Activated CD8-positive, alpha-beta memory T cell treated with anti-CD3 and anti-CD28 coated beads, Interleukin-2, amount 50 U/mL, for 24 hours (primary cell): Measurements from ENCODE around the gene TXNIP.
"Not testable (repeated sequence)": the region's sequence is repeated elsewhere in the genome, so short reads cannot be mapped to it uniquely, and the experiment has no call there.

ENCODE experiments used
- DNase-seq: peaks from one replicate; pipeline ENCODE4 v3.0.0-alpha.2; 2020; ENCODE audit errors: extremely low read depth

TXNIP gene, protein sequence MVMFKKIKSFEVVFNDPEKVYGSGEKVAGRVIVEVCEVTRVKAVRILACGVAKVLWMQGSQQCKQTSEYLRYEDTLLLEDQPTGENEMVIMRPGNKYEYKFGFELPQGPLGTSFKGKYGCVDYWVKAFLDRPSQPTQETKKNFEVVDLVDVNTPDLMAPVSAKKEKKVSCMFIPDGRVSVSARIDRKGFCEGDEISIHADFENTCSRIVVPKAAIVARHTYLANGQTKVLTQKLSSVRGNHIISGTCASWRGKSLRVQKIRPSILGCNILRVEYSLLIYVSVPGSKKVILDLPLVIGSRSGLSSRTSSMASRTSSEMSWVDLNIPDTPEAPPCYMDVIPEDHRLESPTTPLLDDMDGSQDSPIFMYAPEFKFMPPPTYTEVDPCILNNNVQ

DNA sequence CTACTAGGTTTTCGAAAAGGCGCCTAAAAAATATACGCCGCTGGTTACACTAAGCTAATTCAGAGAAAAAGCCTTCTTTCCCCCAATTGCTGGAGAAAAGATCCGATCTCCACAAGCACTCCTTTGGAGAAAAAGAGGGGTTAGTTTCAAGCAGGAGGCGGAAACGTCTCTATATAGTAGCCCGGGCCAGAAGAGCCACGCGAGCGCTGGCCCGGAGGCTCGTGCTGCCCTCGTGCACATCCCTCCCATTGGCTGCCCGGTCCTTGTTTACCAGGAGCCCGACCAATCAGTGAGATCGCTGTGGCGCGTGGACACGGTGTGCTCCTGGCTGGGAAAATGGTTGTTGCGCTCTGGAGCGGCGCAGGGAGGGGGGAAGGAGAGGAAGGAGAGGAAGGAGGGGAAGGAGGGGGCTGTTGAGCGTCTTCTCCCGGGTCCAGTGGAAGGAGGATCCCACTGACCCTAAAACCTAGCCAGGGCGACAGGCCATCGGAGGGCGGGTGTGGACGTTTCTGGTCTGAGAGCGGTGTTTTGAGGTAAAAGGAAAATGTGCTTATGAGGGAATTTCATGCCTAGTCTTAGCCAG, at the start of gene TXNIP:
TSS of gene TXNIP (minus strand) at position 147 of the 583 bp plus-strand sequence. CDS start 313 bp downstream, outside the sequence.
- DNase-seq: peak; percentile 91

DNA sequence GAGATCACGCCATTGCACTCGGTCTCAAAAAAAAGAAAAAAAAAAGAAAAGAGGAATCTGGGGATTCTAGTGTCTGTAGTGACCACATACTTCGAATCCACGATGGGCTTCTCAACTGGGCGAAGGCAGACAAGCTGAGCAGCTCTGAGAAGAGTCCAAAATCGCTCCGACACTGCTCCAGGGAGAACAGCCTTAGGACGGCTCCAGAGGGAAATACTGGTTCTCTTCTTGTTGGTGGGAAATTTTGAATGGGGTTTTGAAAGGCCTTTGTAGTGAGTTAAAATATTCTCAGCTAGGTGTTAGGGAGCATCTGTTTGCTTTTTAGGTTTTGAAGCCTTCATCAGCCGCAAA, 43.4 kb upstream of the TXNIP start:
- DNase-seq: no peak

DNA sequence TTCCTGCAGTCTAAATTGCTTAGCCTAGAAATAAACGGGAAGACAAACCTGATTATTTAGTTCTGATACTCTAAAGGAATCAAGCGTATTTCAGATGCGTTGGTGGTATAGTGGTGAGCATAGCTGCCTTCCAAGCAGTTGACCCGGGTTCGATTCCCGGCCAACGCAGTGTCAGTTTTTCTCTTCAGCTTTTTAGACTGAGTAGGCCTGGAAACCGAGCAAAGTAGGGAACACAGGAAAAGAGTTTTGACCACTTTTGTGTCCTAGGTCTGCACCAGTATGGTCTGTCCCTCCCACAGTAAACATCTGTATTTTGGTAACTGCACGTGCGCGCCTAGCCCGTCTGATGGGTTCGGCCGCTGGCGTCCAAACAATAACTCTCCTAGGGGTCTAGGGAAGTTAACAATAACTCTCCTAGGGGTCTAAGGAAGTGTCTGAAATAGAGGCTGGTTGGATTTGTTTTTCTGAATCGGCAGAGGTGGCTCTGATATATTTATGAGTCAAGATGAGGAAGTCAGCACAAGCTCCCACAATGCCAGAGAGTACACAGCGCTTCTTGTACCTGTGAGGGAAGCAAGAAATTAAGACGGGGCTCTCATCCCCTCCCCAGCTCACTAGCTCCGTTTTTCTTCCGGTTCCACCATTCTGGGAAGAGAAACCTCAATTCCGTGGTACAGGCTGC, 40.7 kb upstream of the TXNIP start:
- peak; percentile 65 for DNase-seq

DNA sequence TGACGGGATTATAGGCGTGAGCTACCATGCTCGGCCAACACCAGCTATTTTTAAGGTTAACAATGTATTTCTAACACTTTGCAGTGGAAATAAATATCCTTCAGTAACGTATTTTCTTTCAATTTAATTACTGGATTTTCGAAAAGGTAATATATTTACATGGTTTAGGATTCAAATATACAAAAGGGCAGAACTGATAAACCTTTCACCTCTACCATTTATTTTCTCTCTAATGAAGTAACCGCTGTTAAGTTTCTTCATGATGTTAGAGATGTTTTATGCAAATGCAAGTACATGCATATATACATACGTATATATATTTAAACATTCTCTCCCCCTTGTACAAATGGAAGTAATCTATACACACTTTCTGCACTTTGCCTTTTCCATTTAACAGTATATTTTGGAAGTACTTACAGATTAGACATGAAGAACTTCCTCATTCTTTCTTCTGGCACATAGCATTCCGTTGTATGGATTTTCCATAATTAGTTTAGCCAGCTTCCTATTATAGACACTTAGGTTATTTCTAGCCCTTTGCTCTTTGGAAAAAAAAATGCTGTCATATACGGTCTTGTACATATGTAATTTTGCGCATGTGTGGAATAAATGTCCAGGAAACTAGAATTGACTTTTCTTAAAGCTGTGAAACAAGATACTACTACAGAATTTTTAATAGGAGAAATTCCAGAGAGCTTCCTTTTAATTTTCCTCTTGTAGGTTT, 40.0 kb upstream of the TXNIP start:
- no peak for DNase-seq

DNA sequence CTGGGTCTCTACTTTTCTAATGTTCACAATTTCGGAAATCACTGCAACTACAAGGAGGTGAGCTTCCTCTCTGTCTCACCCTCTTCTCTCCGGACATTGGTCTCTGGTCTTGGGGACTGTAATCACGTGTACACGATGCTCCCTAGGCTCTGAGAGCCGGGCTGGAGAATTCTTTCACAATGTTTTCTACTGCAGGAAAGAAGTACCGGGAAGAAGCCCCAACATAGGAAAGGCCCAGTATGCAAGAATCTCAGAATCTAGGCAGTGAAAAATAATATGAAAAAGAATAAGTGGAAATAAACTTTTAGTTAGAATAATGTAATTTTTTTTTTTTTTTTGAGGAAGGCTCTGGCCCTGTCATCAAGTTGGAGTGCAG, 38.7 kb upstream of the TXNIP start:
- DNase-seq: no peak

DNA sequence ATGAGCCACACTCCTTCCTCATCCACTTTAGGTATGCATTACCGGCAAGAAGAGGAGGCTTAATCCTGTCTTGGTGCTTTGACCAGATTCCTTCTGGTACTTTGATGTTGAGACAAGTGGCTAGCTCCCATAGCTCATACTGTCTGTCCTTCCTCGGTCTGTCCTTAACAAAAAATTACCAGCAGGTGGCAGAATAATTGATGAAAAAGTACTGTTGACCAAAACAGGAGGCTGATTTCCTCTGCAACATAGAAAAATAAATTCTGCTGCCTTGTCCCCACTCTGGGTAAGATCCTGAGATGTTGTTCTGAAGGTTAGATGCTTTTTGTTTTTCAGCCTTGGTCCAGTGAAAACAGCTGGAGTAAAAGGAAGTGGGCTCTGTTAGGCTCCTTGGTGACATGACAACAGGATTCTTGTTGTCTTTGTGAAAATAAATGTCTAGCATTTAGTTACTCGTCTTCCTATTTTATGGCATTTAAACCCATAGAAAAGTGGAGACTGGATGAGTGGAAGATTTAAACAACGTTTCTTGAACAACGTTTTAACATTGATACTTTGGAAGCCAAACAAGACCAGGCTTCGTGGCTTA, 36.3 kb upstream of the TXNIP start:
- DNase-seq: no peak

DNA sequence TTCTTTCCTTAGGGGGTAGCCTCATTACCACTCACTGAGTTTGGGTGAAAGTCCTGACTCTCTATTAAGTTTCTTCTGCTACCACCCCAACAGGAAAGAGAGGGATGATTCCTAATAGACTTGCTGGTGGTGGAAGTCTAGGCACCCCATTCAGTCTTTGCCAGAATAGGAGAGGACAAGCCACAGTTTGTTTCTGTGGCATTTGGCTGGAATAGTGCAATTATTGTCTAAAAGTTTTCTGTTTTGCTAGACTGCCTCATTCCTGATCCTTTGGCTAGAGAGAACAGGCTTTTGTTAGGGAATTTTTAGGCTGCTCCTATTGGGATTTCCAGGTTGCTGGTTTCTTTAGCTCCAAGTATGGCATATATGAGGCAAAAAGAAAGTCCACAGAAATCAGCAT, 35.1 kb upstream of the TXNIP start:
- DNase-seq: no peak

DNA sequence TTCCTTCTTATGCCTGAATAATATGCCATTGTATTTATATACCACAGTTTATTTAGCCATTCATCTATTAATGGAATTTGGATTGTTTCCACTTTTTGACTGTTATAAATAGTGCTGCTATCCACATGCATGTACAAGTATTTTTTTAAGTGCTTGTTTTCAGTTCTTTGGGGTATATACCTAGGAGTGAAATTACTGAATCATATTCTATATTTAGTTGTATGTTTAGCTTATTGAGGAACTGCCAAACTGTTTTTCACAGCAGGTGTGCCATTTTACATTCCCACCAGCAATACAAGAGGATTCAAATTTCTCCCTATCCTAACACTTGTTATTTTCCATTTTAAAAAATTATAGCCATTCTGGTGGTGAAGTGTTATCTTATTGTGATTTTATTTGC, 32.7 kb upstream of the TXNIP start:
- no peak for DNase-seq

DNA sequence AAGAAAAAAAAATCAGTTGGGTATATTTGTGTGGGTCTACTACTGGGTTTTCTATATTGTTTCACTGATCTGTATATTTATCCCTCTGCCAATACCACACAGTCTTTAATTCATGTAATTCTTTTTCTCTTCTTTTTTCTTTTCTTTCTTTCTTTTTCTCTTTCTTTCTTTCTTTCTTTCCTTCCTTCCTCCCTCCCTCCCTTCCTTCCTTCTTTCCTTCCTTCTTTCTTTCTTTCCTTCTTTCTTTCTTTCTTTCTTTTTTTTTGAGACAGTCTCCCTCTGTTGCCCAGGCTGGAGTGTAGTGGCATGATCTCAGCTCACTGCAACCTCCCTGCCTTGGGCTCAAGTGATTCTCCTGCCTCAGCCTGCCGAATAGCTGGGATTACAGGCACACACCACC, 30.3 kb upstream of the TXNIP start:
- not testable (repeated sequence) for DNase-seq

DNA sequence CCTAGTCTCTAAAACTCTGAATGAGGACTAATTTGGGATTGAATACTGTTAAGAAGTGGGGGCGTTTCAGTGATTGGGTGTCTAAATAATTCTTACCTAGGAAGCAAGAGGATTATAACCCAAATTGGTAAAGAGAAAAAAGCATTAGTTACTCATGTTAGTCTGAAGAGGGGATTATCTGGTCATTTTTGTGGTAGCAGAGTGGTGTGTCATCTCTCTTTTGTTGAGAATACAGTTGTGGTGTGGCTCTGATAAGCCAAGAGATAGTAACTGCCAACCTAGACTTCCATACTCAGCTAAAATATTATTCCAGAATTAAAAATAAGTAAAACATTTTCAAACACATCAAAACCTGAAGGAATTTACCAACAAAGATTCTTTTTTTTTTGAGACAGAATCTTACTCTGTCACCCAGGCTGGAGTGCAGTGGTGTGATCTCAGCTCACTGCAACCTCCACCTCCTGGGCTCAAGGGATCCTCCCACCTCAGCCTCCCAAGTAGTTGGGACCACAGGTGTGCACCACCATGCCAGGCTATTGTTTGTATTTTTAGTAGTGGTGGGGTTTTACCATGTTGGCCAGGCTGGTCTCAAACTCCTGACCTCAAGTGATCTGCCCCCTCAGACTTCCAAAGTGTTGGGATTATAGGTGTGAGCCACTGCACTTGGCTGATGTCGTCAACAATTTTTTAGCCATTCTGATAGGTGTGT, 29.6 kb upstream of the TXNIP start:
- DNase-seq: not testable (repeated sequence)

DNA sequence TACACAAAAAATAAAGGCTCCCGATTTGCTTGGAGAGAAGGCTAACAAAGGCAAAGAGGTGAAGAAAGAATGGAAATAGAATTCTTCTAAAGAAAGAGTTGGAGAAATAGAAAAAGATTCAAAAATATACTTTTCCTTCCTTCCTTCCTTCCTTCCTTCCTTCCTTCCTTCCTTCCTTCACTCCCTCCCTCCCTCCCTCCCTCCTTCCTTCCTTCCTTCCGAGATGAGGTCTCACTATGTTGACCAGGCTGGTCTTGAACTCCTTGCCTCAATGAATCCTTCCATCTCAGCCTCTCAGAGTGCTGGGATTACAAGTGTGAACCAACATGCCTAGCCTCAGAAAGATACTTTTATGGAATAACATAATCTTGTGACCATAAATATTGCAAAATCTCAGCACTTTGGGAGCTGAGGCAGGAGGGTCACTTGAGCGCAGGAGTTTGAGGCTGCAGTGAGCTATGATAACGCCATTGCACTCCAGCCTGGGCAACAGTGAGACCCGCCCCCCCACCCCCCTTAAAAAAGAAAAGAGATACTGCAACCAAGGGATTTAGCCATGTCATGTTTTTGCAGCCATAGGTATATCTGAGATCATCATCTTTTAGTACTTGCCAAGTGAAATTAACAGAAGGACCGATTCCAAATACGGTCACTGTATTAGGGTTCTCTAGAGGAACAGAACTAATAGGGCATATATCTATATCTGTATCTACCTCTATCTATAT, 26.2 kb upstream of the TXNIP start:
- no peak for DNase-seq

DNA sequence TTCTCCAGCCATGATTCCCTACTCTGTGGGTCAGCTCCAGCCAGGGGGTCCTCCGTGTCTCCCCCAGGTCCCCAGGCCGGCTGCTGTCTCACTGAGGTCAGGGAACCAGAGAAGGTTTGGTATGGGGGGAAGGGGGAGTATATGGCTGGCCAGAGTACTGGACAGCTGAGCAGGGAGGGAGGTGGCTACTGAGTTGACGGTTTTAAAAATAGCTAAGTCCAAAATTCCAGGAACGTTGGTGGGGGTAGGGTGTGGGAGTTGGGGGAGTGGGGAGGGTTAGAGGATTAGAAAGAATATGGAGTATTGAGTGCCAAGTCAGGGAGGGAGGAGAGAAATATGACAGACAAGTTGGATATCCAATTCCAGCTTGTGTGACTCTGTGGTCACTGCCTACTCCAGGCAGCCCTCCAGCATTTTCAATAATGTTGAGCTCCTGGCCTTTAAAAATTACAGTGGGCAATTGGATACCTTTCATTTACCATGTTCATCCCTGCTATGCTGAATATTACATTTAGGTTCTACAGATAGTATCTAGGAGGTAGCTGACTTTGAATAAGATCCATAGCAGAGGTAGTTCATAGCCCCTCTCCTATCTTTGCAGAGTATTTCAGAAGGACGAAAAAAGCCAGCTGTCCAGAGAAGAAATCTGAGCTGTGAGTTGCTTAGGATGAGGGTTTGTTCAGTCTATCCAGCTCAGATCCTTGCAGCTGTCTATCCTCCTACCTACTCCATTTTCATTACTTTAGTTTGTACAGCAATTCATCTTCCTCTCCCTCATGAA, 25.4 kb upstream of the TXNIP start, which contains the start of gene HJV:
TSS of gene HJV (minus strand) at position 114 of the 781 bp plus-strand sequence. CDS start 1,504 bp downstream, outside the sequence.
- DNase-seq: no peak

DNA sequence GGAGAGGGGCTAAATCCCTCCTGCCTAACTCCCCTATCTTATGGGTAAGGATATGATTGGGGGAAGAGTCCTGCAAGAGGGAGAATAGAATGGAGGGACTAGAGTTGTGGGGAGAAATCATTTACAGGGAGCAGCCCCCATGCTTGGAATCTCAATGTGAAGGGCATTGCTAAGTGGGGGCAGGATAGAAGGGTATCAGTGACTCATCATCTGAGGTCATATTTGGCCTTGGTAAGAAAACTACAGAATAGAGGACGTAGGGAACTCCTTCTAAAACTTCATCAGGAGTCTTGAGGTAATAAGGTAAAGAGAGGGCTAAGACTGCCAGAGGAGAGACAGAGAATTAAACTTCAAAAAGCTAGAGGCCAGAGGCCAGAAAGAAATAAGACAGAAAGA, 24.7 kb upstream of the TXNIP start:
- no peak for DNase-seq

DNA sequence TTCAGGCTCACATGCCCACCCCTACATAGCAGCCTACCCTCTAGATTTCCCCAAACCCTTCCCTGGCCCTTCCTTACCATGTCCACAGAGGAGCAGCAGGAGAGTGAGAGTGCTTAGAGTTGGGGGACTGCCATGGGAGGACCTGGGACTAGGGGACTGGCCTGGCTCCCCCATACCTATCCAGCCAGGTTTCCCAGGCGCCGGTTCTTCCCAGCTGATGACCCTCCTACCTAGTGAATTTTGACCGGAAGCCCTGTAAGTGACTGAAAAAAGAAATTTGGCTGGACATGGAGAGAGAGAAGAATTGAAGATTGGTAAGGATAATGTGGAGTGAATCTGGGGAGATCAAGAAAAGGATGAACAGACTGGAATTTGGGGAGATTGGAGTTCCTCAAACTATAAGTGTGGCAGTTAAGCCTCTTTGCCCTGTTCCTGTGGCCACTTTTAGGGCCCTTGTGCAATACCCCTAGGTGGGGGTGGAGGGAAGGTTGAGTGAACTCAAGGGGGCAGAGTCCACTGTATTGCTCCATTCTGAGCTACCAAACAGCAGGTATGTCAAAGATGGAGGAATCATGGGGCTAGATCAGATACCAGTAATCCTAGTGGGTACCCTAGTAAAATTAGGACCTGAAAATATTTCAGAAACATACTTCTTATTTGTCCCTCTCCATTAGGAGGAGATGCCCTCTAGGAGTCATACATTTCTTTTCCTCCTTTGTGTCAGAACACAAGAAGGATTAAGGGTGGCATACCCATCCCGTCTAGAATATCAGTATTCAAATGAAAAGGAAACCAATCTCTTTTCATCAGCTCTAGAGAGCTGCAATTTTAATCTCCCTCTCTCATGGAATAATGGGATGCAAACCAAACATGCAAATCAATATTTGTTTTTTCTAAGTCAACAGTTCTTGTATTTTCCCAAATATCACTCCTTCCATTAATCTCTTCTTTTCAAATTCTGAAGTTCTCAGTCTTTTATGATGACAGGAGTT, 24.0 kb upstream of the TXNIP start:
- no peak for DNase-seq

DNA sequence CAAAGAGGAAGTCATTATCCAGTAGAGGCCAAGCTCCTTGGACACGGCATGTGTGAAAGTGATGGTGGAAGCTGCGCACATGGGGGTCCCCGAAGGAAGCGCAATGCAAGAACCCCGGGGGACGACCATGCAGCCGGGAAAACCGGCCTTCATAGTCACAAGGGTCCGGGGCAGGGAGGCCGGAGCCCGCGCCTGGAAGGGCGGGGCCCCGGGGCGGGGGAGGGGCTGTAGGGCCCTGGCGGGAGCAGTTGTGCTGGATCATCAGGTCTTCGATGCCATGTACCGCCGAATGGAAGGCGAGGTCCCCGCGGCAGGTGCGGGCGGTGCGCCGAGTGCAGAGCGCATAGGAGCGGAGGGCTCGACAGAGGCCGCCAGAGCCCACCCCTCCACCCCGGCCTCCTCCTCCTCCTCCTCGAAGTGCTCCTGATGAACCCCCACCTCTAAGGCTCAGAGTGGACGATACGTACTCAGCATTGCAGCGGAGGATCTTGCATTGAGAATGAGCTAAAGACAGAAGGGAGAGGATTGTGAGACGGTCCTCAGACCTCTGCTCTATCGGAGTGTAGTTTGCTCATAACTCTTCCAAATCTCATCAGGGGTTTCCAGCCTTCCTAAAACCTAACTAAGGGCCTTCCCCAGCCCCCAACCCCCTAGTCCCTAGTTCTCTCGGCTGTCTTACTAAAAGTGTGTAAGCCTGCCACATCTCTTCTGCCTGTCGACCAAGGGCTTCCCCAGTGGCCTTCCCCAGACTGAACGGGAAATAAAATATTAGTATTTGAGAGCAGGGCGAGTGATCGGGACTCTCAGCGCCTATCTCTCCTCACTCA, 23.1 kb upstream of the TXNIP start:
- no peak for DNase-seq

DNA sequence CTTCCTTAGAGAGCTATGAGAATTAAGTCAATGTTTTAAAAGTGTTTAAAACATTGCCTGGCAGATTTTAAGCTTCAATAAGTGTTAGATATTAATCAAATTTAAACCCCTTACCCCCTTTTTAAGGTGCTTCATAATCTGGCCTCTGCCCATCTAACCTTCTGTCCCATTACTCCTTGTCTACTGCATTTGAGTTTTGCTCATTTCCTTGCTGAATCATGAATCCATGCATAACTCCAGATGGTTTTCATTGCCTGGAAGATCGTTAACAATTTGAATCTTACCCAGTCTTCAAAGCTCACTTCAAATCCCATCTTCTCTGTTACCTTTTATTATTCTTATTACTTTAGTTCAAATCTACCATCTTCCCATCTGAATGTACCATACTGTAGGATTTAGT, 20.5 kb upstream of the TXNIP start:
- DNase-seq: no peak

DNA sequence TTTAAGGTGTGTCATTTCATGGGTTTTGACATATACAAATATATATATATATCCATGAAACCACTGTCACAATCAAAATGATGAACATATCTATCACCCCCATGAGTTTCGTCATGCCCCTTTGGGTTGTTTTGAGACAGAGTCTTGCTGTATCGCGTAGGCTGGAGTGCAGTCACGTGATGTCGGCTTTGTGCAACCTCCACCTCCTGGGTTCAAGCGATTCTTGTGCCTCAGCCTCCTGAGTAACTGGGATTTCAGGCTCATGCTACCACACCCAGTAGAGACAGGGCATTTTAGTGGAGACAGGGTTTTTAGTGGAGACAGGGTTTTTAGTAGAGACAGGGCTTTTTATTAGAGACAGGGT, 17.2 kb upstream of the TXNIP start:
- no peak for DNase-seq
